Esophagus muscularis mucosa (tissue), 4 donors: ENCODE results near the gene GEMIN8. TPM values are rescaled to one million over a fixed set of nuclear protein-coding genes. Genes with fewer than 3 reads are reported as not detected.

Experiments used
- DNase-seq: peaks from one replicate; pipeline ENCODE4 v3.0.0-alpha.2; 2017; ENCODE audit errors: extremely low spot score
- H3K27ac ChIP-seq, 4 donors: fragments of 200-600 bp; sonication (generic); replicated peaks in 1 of 4; 1 replicate in 3 of 4; 2 replicates in 1 of 4; pipeline ENCODE4 v1.5.1; 2016 to 2019; ENCODE audit warnings: mild to moderate bottlenecking in 1 of 4
- H3K27me3 ChIP-seq, 4 donors: fragments of 200-600 bp; sonication (generic); one replicate each; pipeline versions ENCODE4 v1.5.1 to v1.6.0; 2016 to 2019
- H3K36me3 ChIP-seq, 4 donors: fragments of 200-600 bp; sonication (generic); one replicate each; pipeline ENCODE4 v1.5.1; 2016 to 2019
- H3K4me1 ChIP-seq, 4 donors: fragments of 200-600 bp; sonication (generic); one replicate each; pipeline ENCODE4 v1.5.1; 2016 to 2019
- H3K4me3 ChIP-seq, 4 donors: fragments of 200-600 bp; sonication (generic); 1 replicate in 2 of 4; 2 replicates in 2 of 4; pipeline ENCODE4 v1.5.1; 2016 to 2019; ENCODE audit warnings: mild to moderate bottlenecking in 4 of 4, moderate library complexity in 1 of 4
- H3K9me3 ChIP-seq, 4 donors: fragments of 200-600 bp; sonication (generic); 1 replicate in 3 of 4; 2 replicates in 1 of 4; pipeline ENCODE4 v1.5.1; 2016 to 2019
- CTCF ChIP-seq, 3 experiments: fragments of 200-600 bp in 2 of 3; fragments of 450-650 bp in 1 of 3; sonication (generic) in 2 of 3; IDR thresholded peaks; one replicate each; pipeline ENCODE4 v1.5.1; 2017 to 2019; ENCODE audit warnings: antibody characterized with exemption in 3 of 3, mild to moderate bottlenecking in 2 of 3, moderate library complexity in 1 of 3
- EP300 ChIP-seq: sonication (generic); formaldehyde crosslinking; IDR thresholded peaks from one replicate; pipeline ENCODE4 v1.6.1; 2017; ENCODE audit warnings: antibody characterized with exemption
- POLR2A ChIP-seq: fragments of 450-650 bp; IDR thresholded peaks from one replicate; pipeline ENCODE4 v1.6.1; 2017; ENCODE audit warnings: antibody characterized with exemption, moderate library complexity, mild to moderate bottlenecking, low read depth
- POLR2AphosphoS5 ChIP-seq, 2 donors: sonication (generic); formaldehyde crosslinking; IDR thresholded peaks; one replicate each; pipeline ENCODE4 v1.6.1; 2017; ENCODE audit warnings: antibody characterized with exemption in 2 of 2
- WGBS: methylation state at CpG from one replicate; pipeline ENCODE4 v1.1.5; 2018; 5-methylcytosine and 5-hydroxymethylcytosine counted together
- intact Hi-C: fragments of 100-400 bp; cut with DNase I; formaldehyde crosslinking; loops from one replicate; pipeline ENCODE4 v1.15.1; 2023
- total RNA-seq, 4 donors: library from RNA; depleted of rRNA; stranded (reverse); fragments of >200 nt; gene quantifications; one replicate each; pipeline versions ENCODE4 v1.1.0 to v1.2.1, GENCODE V29; 2016

The GEMIN8 gene
- total RNA-seq, 4 donors from 2014 or later: 14.4 to 31.0 (median 25.3) TPM

- intact Hi-C loops: loop anchor here (5.0 kb wide), 1 partner anchor 1092 kb away; no protein-coding TSS in a partner anchor
- TF ChIP-seq EP300 (no peak), POLR2AphosphoS5 (IDR thresholded peaks at IDR 0.05) (no peak), CTCF (IDR thresholded peaks at IDR 0.05) (no peak), POLR2A (no peak)
- no peak overlapping the region for H3K27ac ChIP-seq
- H3K4me1 ChIP-seq: no peaks in the 10 kb centered on the region
- no peak overlapping the region for H3K4me3 ChIP-seq
- H3K9me3 ChIP-seq: no peaks in the 10 kb centered on the region
- no peaks in the 10 kb centered on the region for H3K36me3 ChIP-seq
- 50% methylated on average over 1 of the region's 1 CpG for WGBS
- DNase-seq: no peak
- peaks cover 0 to 6% (median 0%) of the 10 kb centered on the region in 4 donors for H3K27me3 ChIP-seq
These were observed 21.0 kb upstream of the GEMIN8 start for GRCh38 chrX:14050709-14051108.

- Histone ChIP-seq H3K4me1 (no peaks in the 10 kb centered on the region), H3K4me3 (no peak overlapping the region), H3K27ac (no peak overlapping the region), H3K36me3 (no peaks in the 10 kb centered on the region), H3K27me3 (no peaks in the 10 kb centered on the region), H3K9me3 (no peaks in the 10 kb centered on the region)
- intact Hi-C loops: loop anchor here (5.0 kb wide), 1 partner anchor 1199 kb away; no protein-coding TSS in a partner anchor
- TF ChIP-seq POLR2A (no peak), POLR2AphosphoS5 (IDR thresholded peaks at IDR 0.05) (no peak), CTCF (IDR thresholded peaks at IDR 0.05) (no peak), EP300 (no peak)
- DNase-seq: no peak
These were observed 13.5 kb upstream of the GEMIN8 start for GRCh38 chrX:14043209-14043608.

GRCh38 chrX:14039344-14039743 is 9.7 kb upstream of the GEMIN8 start:
- DNase-seq: no peak
- Histone ChIP-seq H3K4me3 (no peak overlapping the region), H3K9me3 (no peaks in the 10 kb centered on the region), H3K36me3 (no peaks in the 10 kb centered on the region), H3K27me3 (no peaks in the 10 kb centered on the region), H3K4me1 (no peaks in the 10 kb centered on the region), H3K27ac (no peak overlapping the region)
- WGBS: 35% methylated on average over 3 of the region's 3 CpGs
- intact Hi-C loops: no loop called here
- TF ChIP-seq CTCF (IDR thresholded peaks at IDR 0.05): peak; percentile 61 to 64 (median 61)
- TF ChIP-seq POLR2AphosphoS5 (IDR thresholded peaks at IDR 0.05): peak in 1 of 2 donors; percentile 45
- no peak for TF ChIP-seq EP300
- no peak for TF ChIP-seq POLR2A

- Histone ChIP-seq H3K36me3 (no peaks in the 10 kb centered on the region), H3K4me3 (no peak overlapping the region), H3K9me3 (no peaks in the 10 kb centered on the region), H3K27ac (no peak overlapping the region), H3K27me3 (no peaks in the 10 kb centered on the region), H3K4me1 (no peaks in the 10 kb centered on the region)
- no peak for DNase-seq
- TF ChIP-seq POLR2A: no peak
- TF ChIP-seq EP300: no peak
- no peak for TF ChIP-seq CTCF (IDR thresholded peaks at IDR 0.05)
- no peak for TF ChIP-seq POLR2AphosphoS5 (IDR thresholded peaks at IDR 0.05)
- intact Hi-C loops: no loop called here
- 59% methylated on average over 3 of the region's 3 CpGs for WGBS
These were observed 8.8 kb upstream of the GEMIN8 start for GRCh38 chrX:14038375-14039085.
